Esophagus squamous epithelium (tissue), 5 donors: ENCODE measurements around the gene STK32C. TPM values are rescaled to one million over a fixed set of nuclear protein-coding genes. Genes with fewer than 3 reads are reported as not detected.

Experiments
- DNase-seq: peaks from one replicate; lab custom pipeline; 2025; lab: John Stamatoyannopoulos, UW
- H3K27ac ChIP-seq, 4 donors: fragments of 200-600 bp; sonication (generic); one replicate each; pipeline ENCODE4 v1.5.1; 2016 to 2019; ENCODE audit warnings: mild to moderate bottlenecking in 1 of 4
- H3K27me3 ChIP-seq, 4 donors: fragments of 200-600 bp; sonication (generic); 1 replicate in 3 of 4; 2 replicates in 1 of 4; pipeline versions ENCODE4 v1.5.1 to v1.6.0; 2017 to 2021; ENCODE audit warnings: antibody characterized with exemption in 1 of 4
- H3K36me3 ChIP-seq, 3 donors: fragments of 200-600 bp; sonication (generic); one replicate each; pipeline ENCODE4 v1.5.1; 2016 to 2019
- H3K4me1 ChIP-seq, 3 donors: fragments of 200-600 bp; sonication (generic); one replicate each; pipeline ENCODE4 v1.5.1; 2017 to 2019
- H3K4me3 ChIP-seq, 4 donors: fragments of 200-600 bp; sonication (generic); 1 replicate in 3 of 4; 2 replicates in 1 of 4; pipeline ENCODE4 v1.5.1; 2016 to 2019; ENCODE audit warnings: mild to moderate bottlenecking in 2 of 4, moderate library complexity in 1 of 4
- H3K9me3 ChIP-seq, 3 donors: fragments of 200-600 bp; sonication (generic); one replicate each; pipeline ENCODE4 v1.5.1; 2016 to 2019
- CTCF ChIP-seq, 6 experiments: fragments of 450-650 bp in 4 of 6; fragments of 200-600 bp in 2 of 6; sonication (generic) in 2 of 6; IDR thresholded peaks; one replicate each; pipeline ENCODE4 v1.5.1; 2016 to 2019; ENCODE audit warnings: antibody characterized with exemption in 6 of 6, mild to moderate bottlenecking in 4 of 6, moderate library complexity in 4 of 6
- POLR2A ChIP-seq, 4 donors: fragments of 450-650 bp; IDR thresholded peaks; one replicate each; pipeline ENCODE4 v1.6.1; 2017; ENCODE audit warnings: antibody characterized with exemption in 4 of 4, mild to moderate bottlenecking in 4 of 4, moderate library complexity in 3 of 4
- WGBS, 2 donors: methylation state at CpG; one replicate each; pipeline ENCODE4 v1.1.5; 2018; 5-methylcytosine and 5-hydroxymethylcytosine counted together
- intact Hi-C: fragments of 100-400 bp; cut with DNase I; formaldehyde crosslinking; loops from one replicate; pipeline ENCODE4 v1.15.0; 2022
- total RNA-seq, 4 donors: library from RNA; depleted of rRNA; stranded (reverse); fragments of >200 nt; gene quantifications; one replicate each; pipeline ENCODE4 v1.1.0, GENCODE V29; 2016
- donor health status: DM: yes; HTN: yes; CAD: no.

STK32C gene
- total RNA-seq, 4 donors from 2014 or later = 2.3 to 5.5 (median 2.6) TPM

- H3K27ac ChIP-seq = no peak overlapping the region
- intact Hi-C loops = no loop called here
- TF ChIP-seq POLR2A (IDR thresholded peaks at IDR 0.05) (no peak), CTCF (IDR thresholded peaks at IDR 0.05) (no peak)
- H3K4me1 ChIP-seq = peaks cover 0 to 7% (median 0%) of the 10 kb centered on the region in 3 donors
- WGBS, 2 donors = 86 to 89% methylated on average over 11 to 27 of the region's 30 CpGs
- no peaks in the 10 kb centered on the region for H3K9me3 ChIP-seq
- no peaks in the 10 kb centered on the region for H3K36me3 ChIP-seq
- H3K27me3 ChIP-seq = no peaks in the 10 kb centered on the region
- DNase-seq = no peak
- no peak overlapping the region for H3K4me3 ChIP-seq
Observed at GRCh38 chr10:132292287-132293200, 15.2 kb downstream of the STK32C start.

GRCh38 chr10:132291826-132292225 lies 15.9 kb downstream of the STK32C start:
- H3K36me3 ChIP-seq = no peaks in the 10 kb centered on the region

GRCh38 chr10:132290631-132291030 lies 17.1 kb downstream of the STK32C start:
- Histone ChIP-seq H3K27me3 (no peaks in the 10 kb centered on the region), H3K36me3 (no peaks in the 10 kb centered on the region), H3K27ac (no peak overlapping the region), H3K9me3 (no peaks in the 10 kb centered on the region), H3K4me1 (peaks cover 0 to 7% (median 0%) of the 10 kb centered on the region in 3 donors), H3K4me3 (no peak overlapping the region)
- TF ChIP-seq CTCF (IDR thresholded peaks at IDR 0.05) (no peak), POLR2A (IDR thresholded peaks at IDR 0.05) (no peak)
- intact Hi-C loops = no loop called here
- 98 to 100% methylated on average over 4 of the region's 6 CpGs for WGBS, 2 donors
- DNase-seq = no peak

More at GRCh38 chr10:132291826-132292225, 15.9 kb downstream of the STK32C start:
- peaks cover 0 to 7% (median 0%) of the 10 kb centered on the region in 3 donors for H3K4me1 ChIP-seq
- H3K4me3 ChIP-seq = no peak overlapping the region
- no peak for TF ChIP-seq CTCF (IDR thresholded peaks at IDR 0.05)
- TF ChIP-seq POLR2A (IDR thresholded peaks at IDR 0.05) = no peak
- WGBS, 2 donors = 73% methylated on average over 2 of the region's 5 CpGs; no CpG with 5 or more reads in 1 of the 2 donors
- H3K27ac ChIP-seq = no peak overlapping the region
- H3K27me3 ChIP-seq = no peaks in the 10 kb centered on the region
- DNase-seq = no peak
- intact Hi-C loops = no loop called here
- no peaks in the 10 kb centered on the region for H3K9me3 ChIP-seq

DNA sequence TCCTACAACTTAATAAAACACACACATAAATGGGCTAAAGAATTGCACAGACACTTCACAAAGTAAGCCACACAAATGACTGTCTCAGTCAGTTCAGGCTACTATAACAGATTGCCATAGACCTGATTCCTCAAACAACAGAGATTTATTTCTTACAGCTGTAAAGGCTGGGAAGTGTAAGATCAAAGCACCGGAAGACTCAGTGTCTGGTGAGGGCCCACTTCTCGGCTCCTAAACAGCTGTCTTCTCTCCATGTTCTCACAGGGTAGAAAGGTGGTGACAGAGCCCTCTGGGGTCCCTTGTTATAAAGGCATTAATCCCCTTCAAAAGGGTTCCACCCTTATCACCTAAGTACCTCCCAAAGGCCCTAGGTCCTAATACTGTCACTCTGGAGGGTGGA lies 18.3 kb downstream of the STK32C start:
- peaks cover 0 to 6% (median 0%) of the 10 kb centered on the region in 4 donors for H3K27me3 ChIP-seq
- no peaks in the 10 kb centered on the region for H3K9me3 ChIP-seq
- no peak overlapping the region for H3K4me3 ChIP-seq
- no peak for DNase-seq
- no peaks in the 10 kb centered on the region for H3K36me3 ChIP-seq
- intact Hi-C loops = no loop called here
- TF ChIP-seq CTCF (IDR thresholded peaks at IDR 0.05) (no peak), POLR2A (IDR thresholded peaks at IDR 0.05) (no peak)
- H3K27ac ChIP-seq = no peak overlapping the region
- H3K4me1 ChIP-seq = peaks cover 0 to 7% (median 0%) of the 10 kb centered on the region in 3 donors
- WGBS, 2 donors = 86 to 87% methylated on average over 2 of the region's 2 CpGs
